NCI-H146 treated with DMSO at 0.1 percent for 48 hours (cell line): ENCODE results near the gene SCNN1G.

ENCODE experiments used
- DNase-seq: peaks from one replicate; lab custom pipeline; 2025; ENCODE audit not compliant: unreplicated experiment; lab: John Stamatoyannopoulos, UW

SCNN1G gene

DNA sequence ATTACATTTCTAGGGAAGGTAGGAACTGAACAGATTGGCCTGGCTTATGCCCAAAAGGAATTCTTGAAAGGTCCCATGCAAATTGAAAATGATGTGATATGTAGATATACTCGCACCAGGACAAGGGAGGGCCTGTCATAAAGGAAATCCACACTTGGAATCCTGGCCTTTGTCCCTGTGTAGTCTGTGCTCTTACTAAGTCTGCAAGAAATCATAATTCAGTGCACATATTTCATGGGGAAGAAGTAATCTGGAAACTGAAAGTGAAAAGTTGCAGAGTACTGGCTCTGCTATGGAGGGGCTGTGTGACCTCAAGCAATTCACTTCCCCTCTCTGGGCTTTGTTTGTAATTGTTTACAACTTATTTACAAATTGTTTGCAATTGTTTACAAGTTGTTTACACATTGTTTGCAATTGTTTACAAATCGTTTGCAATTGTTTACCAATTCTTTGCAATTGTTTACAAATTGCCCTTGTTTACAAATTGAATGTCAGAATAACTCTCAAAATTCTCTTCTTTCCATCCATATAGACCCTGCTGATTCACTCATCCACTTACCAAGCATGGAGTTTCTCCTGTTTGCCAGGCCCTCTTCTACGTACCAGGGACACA lies 12.9 kb downstream of the SCNN1G start:
- DNase-seq: no peak

DNA sequence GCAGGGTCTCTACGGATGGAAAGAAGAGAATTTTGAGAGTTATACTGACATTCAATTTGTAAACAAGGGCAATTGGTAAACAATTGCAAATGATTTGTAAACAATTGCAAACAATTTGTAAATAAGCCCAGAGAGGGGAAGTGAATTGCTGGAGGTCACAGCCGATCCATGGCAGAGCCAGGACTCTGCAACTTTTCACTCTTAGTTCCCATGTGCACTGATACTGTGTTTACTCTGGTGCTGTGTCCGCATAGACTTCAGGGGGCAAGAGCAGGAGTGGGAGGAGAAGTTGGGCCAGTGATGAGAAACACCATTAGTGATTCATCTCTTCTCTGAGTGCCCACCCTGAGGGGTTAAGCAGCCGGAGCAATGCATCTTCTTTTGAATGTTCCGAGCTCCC lies 14.0 kb downstream of the SCNN1G start:
- no peak for DNase-seq

DNA sequence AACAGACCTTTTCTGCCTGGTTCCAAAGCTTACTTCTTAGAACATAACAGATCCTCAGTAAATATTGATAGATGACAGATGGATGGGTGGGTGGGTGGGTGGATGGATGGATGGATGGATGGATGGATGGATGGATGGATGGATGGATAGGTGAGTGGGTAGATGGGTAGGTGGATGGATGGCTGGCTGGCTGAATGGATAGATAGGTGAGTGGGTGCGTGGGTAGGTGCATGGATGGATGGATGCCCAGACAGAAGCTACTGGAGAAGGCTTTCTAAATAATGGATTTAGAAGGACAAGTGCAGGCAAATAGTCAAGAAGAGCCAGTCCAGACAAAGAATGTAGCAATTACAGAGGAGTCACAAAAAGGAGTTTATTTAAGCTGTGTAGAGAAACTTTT lies 19.6 kb downstream of the SCNN1G start:
- DNase-seq: no peak

DNA sequence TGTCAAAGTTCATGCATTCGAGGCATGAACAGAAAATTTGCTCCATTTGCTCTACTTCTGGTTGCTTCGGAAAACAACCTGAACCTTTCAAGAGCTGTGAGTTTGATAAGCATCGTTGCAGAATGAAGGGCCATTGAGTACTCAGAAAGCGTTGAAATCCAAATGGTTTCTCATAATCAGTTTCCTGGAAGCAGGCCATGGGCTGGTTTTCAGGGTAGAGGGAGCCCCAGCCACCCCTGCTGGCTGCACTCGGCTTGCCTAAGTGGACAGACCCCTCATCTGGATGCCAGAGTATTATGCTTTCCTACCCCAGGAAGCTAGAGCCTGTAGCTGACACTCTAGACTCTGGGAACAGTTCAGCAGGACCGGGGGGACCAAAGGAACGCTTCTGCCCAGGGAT lies 24.4 kb downstream of the SCNN1G start:
- no peak for DNase-seq

DNA sequence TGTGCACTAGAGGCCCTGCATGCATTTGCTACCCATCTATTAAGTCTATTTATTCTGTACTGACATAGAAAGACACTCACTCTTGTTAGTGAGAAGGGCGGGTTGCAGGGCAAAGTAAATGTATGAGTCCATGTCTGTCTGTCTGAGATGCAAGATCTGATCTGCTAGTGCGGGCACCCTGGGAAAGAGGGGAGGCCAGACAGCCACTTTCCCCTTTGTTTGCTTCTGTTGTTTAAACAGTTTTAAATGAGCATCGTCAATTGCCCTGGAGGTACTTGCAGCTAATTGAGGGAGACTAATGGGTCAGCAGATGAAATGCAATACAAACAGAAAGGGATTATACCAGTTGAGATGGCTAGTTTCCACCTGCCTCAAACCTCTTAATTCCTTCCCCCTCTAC lies 24.9 kb downstream of the SCNN1G start:
- peak; percentile 99 for DNase-seq

- no peak for DNase-seq
These were observed 27.1 kb downstream of the SCNN1G start for GRCh38 chr16:23209606-23210005.

- DNase-seq: no peak
These were observed 31.3 kb downstream of the SCNN1G start for GRCh38 chr16:23213831-23214230.

DNA sequence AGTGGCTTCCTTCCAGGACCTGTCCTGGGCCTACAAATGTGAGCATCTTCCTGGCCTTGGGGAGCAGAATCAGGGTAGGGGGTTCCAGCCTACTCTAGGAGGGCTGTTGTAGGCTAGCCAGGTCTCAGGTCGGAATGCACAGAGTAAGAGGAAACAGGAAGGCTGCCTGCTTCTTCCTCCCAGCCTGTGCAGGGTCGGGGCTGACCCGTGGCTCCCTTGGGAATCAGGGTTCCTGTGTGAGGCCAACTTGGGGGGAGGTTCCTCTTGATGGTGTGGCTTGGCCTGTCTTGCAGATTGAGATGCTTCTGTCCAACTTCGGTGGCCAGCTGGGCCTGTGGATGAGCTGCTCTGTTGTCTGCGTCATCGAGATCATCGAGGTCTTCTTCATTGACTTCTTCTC lies 32.3 kb downstream of the SCNN1G start:
- DNase-seq: no peak

GRCh38 chr16:23215435-23215834 lies 32.9 kb downstream of the SCNN1G start:
- DNase-seq: no peak

DNA sequence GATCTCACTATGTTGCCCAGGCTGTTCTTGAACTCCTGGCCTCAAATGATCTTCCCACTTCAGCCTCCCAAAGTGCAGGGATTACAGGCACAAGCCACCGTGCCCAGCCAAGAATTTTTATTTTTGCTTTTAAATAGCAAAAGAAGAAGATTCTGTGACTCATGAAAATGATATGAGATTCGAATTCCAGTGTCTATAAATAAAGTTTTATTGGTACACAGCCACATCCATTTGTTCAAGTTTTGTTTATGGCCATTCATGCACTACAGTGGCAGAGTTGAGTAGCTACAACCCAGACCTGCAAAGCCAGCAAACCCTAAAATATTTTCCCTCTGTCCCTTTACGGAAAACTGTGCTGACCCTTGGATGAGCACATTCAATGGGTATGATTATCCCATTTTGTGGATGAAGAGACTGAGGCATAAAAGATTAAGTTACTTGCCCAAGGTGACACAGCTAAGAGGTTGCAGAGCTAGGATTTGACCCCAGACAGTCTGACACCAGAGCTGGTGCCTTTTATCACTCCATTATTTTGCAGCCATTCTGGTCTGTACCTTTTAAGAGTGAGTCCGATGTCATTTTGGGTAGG lies 34.2 kb downstream of the SCNN1G start:
- DNase-seq: no peak

DNA sequence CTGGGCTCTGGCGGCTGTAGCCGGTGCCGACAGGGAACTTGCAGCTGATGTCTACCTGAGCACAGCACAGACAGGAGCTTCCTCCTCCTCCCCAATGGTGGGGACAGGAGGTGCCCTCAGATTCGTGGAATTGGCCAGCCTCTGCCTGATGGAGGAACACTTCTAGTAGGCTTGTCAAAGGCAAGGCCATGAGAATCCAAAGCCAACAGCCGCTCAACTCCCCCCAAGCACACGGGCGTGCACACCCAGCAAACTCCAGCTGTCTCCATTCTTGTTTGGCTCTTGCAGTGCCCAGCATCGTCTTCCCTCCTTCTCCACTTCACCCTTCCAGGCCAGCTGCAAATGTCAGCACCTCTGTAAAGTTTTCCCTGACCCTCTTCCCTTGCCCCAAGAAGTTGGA lies 35.1 kb downstream of the SCNN1G start:
- no peak for DNase-seq

GRCh38 chr16:23222929-23223328 lies 40.4 kb downstream of the SCNN1G start:
- DNase-seq: no peak

DNA sequence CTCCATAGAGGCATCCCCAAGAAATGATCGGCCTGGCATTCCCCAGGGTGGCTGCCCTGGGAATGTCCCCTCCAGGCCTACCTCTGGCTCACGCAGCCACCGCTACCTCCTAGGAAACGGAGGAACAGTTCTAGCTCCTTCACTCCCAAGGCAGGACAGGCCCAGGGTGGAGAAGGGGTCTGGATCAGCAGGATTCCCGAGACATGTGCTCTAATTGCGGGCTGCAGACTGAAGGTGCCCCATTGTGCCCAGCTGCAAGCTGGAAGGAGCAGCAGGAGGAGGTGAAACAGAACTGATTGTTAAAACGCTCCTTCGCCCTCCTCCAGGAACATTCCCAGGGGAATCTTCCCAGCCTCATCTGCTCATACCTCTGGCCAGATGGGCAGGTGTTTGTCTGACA lies 40.8 kb downstream of the SCNN1G start:
- no peak for DNase-seq

DNA sequence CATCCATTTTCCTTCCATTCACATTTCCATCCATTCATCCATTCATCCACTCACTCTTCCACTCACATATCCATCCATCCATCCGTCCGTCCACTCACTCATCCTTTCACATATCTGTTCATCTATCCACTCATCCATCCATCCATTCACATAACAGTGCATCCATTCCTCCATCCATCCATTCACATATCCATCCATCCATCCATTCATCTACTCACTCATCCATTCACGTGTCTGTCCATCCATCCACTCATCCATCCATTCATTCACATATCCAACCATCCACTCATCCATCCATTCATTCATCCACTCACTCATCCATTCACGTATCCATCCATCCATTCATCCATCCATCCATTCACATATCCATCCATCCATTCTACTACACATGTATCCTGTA lies 42.6 kb downstream of the SCNN1G start:
- no peak for DNase-seq

- DNase-seq: no peak
These were observed 43.1 kb downstream of the SCNN1G start for GRCh38 chr16:23225634-23226033.

GRCh38 chr16:23227529-23227928 lies 45.0 kb downstream of the SCNN1G start:
- DNase-seq: no peak

- no peak for DNase-seq
These were observed 47.2 kb downstream of the SCNN1G start for GRCh38 chr16:23229714-23230113.

DNA sequence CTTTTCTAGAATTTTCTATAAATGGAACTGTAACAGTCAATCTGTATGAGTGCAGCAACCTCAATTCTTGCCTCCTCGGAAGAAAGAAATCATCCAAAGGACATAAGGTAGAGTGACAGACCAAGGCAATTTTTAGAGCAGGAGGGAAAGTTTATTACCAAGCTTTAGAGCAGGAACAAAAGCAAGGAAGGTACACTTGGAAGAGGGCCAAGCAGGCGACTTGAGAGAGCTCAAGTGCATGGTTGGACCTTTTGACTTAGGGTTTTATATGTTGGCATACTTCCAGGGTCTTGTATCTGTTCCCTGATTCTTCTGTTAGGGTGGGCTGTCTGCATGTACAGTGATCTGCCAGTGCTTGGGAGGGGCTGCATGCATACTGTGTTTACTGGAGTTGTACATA lies 50.3 kb downstream of the SCNN1G start:
- no peak for DNase-seq

- no peak for DNase-seq
These were observed 52.6 kb downstream of the SCNN1G start for GRCh38 chr16:23235176-23235575.

DNA sequence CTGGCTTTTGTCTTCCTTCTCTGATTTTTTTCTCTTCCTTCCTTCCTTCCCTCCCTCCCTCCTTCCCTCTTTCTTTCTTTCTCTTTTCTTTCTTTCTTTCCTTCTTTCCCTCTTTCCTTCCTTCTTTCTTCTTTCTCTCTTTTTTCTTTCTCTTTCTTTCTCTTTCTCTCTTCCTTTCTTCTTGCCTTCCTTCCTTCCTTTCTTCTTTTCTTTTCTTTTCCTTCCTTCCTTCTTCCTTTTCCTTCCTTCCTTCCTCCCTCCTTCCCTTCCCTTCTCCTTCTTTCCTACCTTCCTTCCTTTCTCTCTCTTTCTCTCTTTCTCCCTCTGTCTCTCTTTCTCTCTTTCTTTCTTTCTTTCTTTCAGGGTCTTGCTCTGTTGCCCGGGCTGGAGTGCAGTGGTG lies 54.4 kb downstream of the SCNN1G start:
- no peak for DNase-seq

- peak; percentile 10 for DNase-seq
These were observed 58.4 kb downstream of the SCNN1G start for GRCh38 chr16:23240994-23241393.

GRCh38 chr16:23244122-23244521 lies 61.6 kb downstream of the SCNN1G start:
- DNase-seq: no peak

DNA sequence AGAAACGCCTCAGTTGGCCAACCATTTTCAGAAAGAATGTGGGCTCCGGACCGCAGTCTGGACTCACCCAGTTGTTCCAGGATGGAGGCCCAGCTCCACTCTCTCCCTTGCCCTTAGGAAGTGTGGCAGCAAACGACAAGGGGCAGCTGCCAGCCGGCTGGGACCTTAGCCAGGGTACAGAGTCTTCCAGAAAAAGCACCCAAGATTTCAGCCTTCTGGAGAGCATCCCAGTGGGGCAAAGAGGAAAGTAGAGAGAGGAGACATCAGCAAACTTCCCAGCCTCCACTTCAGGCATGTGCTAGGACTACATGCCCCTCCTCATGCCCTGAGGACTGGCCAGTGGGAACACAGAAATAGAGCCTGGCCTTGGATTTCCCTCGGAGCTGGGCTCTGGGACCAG lies 62.7 kb downstream of the SCNN1G start:
- no peak for DNase-seq
